HepG2 (cell line): ENCODE measurements around the gene AFG1L. TPM values are rescaled to one million over a fixed set of nuclear protein-coding genes. Genes with fewer than 3 reads are reported as not detected.

Source experiments
- EP300 ChIP-seq, 3 experiments: sonication (generic) in 1 of 3; formaldehyde crosslinking in 1 of 3; IDR thresholded peaks; 2 replicates each; pipeline versions ENCODE4 v1.5.1 to v1.6.1; 2011 to 2020; ENCODE audit warnings: low read depth in 2 of 3, low read length in 2 of 3, borderline replicate concordance in 1 of 3, improper control_type of control experiment in 1 of 3, mild to moderate bottlenecking in 1 of 3, missing genetic modification reagents in 1 of 3, moderate library complexity in 1 of 3
- FOXA1 ChIP-seq, 2 experiments: fragments of 450-650 bp in 1 of 2; sonication (generic) in 1 of 2; formaldehyde crosslinking in 1 of 2; IDR thresholded peaks; 2 replicates each; pipeline versions ENCODE4 v1.4.0 to v1.6.1; 2016 to 2020; ENCODE audit warnings: missing genetic modification reagents in 1 of 2
- FOXA3 ChIP-seq: IDR thresholded peaks from 2 replicates; pipeline ENCODE4 v1.6.1; 2016; ENCODE audit warnings: missing genetic modification reagents, missing compliant biosample characterization
- FOXK1 ChIP-seq: sonication (generic); formaldehyde crosslinking; IDR thresholded peaks from 2 replicates; pipeline ENCODE4 v1.4.0; 2020; ENCODE audit warnings: low read depth, missing genetic modification reagents, borderline replicate concordance
- HNF4G ChIP-seq, 2 experiments: sonication (generic) in 1 of 2; formaldehyde crosslinking in 1 of 2; IDR thresholded peaks; 2 replicates each; pipeline versions ENCODE4 v1.4.0 to v1.6.1; 2011 to 2020; ENCODE audit warnings: borderline replicate concordance in 2 of 2, low read depth in 2 of 2, mild to moderate bottlenecking in 2 of 2, low read length in 1 of 2, missing genetic modification reagents in 1 of 2, moderate library complexity in 1 of 2
- JUN ChIP-seq: sonication (generic); formaldehyde crosslinking; IDR thresholded peaks from 2 replicates; pipeline ENCODE4 v1.4.0; 2020; ENCODE audit warnings: mild to moderate bottlenecking, missing genetic modification reagents
- MXI1 ChIP-seq: IDR thresholded peaks from 3 replicates; pipeline ENCODE4 v1.6.1; 2012; ENCODE audit warnings: low read depth, low read length, inconsistent platforms, borderline replicate concordance
- NCOA2 ChIP-seq: sonication (generic); formaldehyde crosslinking; IDR thresholded peaks from 2 replicates; pipeline ENCODE4 v1.8.0; 2022; ENCODE audit warnings: inconsistent platforms
- NR2C2 ChIP-seq: sonication (generic); formaldehyde crosslinking; IDR thresholded peaks from 2 replicates; pipeline ENCODE4 v1.4.0; 2020; ENCODE audit warnings: missing genetic modification reagents, mild to moderate bottlenecking, moderate library complexity, borderline replicate concordance
- NR2F1 ChIP-seq, 2 experiments: fragments of 450-650 bp in 1 of 2; formaldehyde crosslinking in 1 of 2; IDR thresholded peaks; 2 replicates each; pipeline versions ENCODE4 v1.5.0 to v1.6.1; 2016 to 2020; ENCODE audit warnings: mild to moderate bottlenecking in 1 of 2, missing compliant biosample characterization in 1 of 2, missing genetic modification reagents in 1 of 2, moderate library complexity in 1 of 2
- NR2F2 ChIP-seq: IDR thresholded peaks from 2 replicates; pipeline ENCODE4 v1.6.1; 2012; ENCODE audit warnings: low read depth, inconsistent platforms, borderline replicate concordance
- NR2F6 ChIP-seq, 2 experiments: IDR thresholded peaks; 2 replicates each; pipeline ENCODE4 v1.6.1; 2016; ENCODE audit warnings: antibody characterized with exemption in 1 of 2, mild to moderate bottlenecking in 1 of 2
- PPARG ChIP-seq: conservative IDR thresholded peaks from 2 replicates; pipeline ENCODE4 v1.6.1; 2016; ENCODE audit warnings: missing biosample characterization, missing genetic modification reagents
- SIX1 ChIP-seq: sonication (generic); formaldehyde crosslinking; IDR thresholded peaks from 2 replicates; pipeline ENCODE4 v1.4.0; 2020; ENCODE audit warnings: missing genetic modification reagents, borderline replicate concordance
- ZKSCAN8 ChIP-seq: IDR thresholded peaks from 2 replicates; pipeline ENCODE4 v1.6.1; 2016; ENCODE audit warnings: borderline replicate concordance, missing genetic modification reagents, missing compliant biosample characterization
- ZNF441 ChIP-seq: sonication (generic); formaldehyde crosslinking; IDR thresholded peaks from 2 replicates; pipeline ENCODE4 v1.7.0; 2021; ENCODE audit warnings: missing genetic modification reagents, borderline replicate concordance
- polyA plus RNA-seq, 8 experiments: library from polyadenylated mRNA; depleted of rRNA in 3 of 8; stranded (reverse) in 7 of 8; unstranded in 1 of 8; fragments of >200 nt; fragmentation: Illumina TruSeq in 4 of 8; extraction: Trizol in 4 of 8; gene quantifications; 2 replicates each; pipeline versions ENCODE4 v1.2.1 to v1.2.3, GENCODE V29; 2011 to 2016; ENCODE audit warnings: low read depth in 4 of 8, missing spikeins in 1 of 8, mixed read lengths in 1 of 8; ENCODE audit not compliant: insufficient read depth in 1 of 8
- total RNA-seq, 5 experiments: library from RNA; depleted of rRNA; stranded (reverse); fragments of >200 nt; fragmentation: Illumina TruSeq; extraction: Trizol; gene quantifications; 2 replicates each; pipeline ENCODE4 v1.2.3, GENCODE V29; 2016; ENCODE audit warnings: low read depth in 1 of 5
- TF ChIP-seq, protein P1 (sequence below): sonication (generic); formaldehyde crosslinking; conservative IDR thresholded peaks from 2 replicates; pipeline ENCODE4 v1.4.0; 2020; ENCODE audit warnings: mild to moderate bottlenecking, missing genetic modification reagents, moderate library complexity
- TF ChIP-seq, protein P2 (sequence below): IDR thresholded peaks from 2 replicates; pipeline ENCODE4 v1.6.1; 2016; ENCODE audit warnings: mild to moderate bottlenecking
- TF ChIP-seq, protein P3 (sequence below): sonication (generic); formaldehyde crosslinking; IDR thresholded peaks from 2 replicates; pipeline ENCODE4 v1.5.0; 2020; ENCODE audit warnings: mild to moderate bottlenecking, missing genetic modification reagents, borderline replicate concordance

AFG1L gene
- total and polyA plus RNA-seq, 2 of the 13 experiments (the other 11 are each of a cell fraction or from before 2014, with no cell fraction given): 3.1 to 14.0 TPM

DNA sequence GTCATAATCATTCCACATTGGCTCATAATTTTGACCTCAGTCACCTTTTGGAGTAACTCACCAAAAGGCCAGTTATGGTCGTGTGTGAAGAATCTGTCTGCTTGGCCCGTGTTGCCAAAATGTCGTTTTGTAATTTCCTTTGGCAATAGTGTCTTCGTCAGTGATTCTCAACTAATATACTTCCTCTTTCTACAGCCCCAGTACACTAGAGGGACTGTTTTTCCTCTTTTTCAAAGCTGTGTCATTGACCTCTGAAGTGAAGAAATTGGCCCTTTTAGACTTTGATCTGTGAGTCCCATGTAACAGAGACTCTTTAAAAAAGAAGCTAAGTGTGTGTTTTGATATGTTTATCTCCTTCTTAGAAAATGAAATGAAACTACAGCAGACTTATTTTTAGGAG is 271.0 kb downstream of the AFG1L start (continued):
- TF ChIP-seq NR2F6 (IDR thresholded peaks at IDR 0.05) (peak; percentile 79), NR2F6 (CRISPR knock-in tag; IDR thresholded peaks at IDR 0.05) (peak; percentile 63), JUN (CRISPR knock-in tag) (no peak), NR2F1 (CRISPR knock-in tag; IDR thresholded peaks at IDR 0.05) (peak; percentile 55 to 63; a peak in 3 of 4 replicates), HNF4G (IDR thresholded peaks at IDR 0.05; ENCODE audit: borderline replicate concordance, low read depth, low read length) (peak; percentile 84), HNF4G (CRISPR knock-in tag; IDR thresholded peaks at IDR 0.05; ENCODE audit: borderline replicate concordance, low read depth) (peak; percentile 55; the same call in 1 of the 2 replicates), ZKSCAN8 (CRISPR knock-in tag) (no peak), FOXA3 (CRISPR knock-in tag) (peak; percentile 59), EP300 (IDR thresholded peaks at IDR 0.05; ENCODE audit: low read depth in 2 of 2, low read length in 2 of 2) (peak in 1 of 2 experiments; percentile 79; a peak in 2 of 4 replicates), EP300 (CRISPR knock-in tag; IDR thresholded peaks at IDR 0.05; ENCODE audit: borderline replicate concordance) (no peak), SIX1 (CRISPR knock-in tag) (0 out of 2 replicates have a peak, but pooled peaks have one; percentile 36), ZNF441 (CRISPR knock-in tag) (no peak), MXI1 (0 out of 3 replicates have a peak, but pooled peaks have one; percentile 2), FOXA1 (IDR thresholded peaks at IDR 0.05) (no peak), FOXA1 (CRISPR knock-in tag; IDR thresholded peaks at IDR 0.05) (0 out of 2 replicates have a peak, but pooled peaks have one; percentile 4), FOXK1 (CRISPR knock-in tag) (peak; percentile 49; the same call in 1 of the 2 replicates), NCOA2 (peak; percentile 69), NR2F2 (peak; percentile 72; the same call in 1 of the 2 replicates), PPARG (CRISPR knock-in tag) (peak; percentile 47; the same call in 1 of the 2 replicates), NR2C2 (peak; percentile 57)
- TF ChIP-seq, protein P1, sequence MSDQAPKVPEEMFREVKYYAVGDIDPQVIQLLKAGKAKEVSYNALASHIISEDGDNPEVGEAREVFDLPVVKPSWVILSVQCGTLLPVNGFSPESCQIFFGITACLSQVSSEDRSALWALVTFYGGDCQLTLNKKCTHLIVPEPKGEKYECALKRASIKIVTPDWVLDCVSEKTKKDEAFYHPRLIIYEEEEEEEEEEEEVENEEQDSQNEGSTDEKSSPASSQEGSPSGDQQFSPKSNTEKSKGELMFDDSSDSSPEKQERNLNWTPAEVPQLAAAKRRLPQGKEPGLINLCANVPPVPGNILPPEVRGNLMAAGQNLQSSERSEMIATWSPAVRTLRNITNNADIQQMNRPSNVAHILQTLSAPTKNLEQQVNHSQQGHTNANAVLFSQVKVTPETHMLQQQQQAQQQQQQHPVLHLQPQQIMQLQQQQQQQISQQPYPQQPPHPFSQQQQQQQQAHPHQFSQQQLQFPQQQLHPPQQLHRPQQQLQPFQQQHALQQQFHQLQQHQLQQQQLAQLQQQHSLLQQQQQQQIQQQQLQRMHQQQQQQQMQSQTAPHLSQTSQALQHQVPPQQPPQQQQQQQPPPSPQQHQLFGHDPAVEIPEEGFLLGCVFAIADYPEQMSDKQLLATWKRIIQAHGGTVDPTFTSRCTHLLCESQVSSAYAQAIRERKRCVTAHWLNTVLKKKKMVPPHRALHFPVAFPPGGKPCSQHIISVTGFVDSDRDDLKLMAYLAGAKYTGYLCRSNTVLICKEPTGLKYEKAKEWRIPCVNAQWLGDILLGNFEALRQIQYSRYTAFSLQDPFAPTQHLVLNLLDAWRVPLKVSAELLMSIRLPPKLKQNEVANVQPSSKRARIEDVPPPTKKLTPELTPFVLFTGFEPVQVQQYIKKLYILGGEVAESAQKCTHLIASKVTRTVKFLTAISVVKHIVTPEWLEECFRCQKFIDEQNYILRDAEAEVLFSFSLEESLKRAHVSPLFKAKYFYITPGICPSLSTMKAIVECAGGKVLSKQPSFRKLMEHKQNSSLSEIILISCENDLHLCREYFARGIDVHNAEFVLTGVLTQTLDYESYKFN (CRISPR knock-in tag): peak; percentile 72
- TF ChIP-seq, protein P2, sequence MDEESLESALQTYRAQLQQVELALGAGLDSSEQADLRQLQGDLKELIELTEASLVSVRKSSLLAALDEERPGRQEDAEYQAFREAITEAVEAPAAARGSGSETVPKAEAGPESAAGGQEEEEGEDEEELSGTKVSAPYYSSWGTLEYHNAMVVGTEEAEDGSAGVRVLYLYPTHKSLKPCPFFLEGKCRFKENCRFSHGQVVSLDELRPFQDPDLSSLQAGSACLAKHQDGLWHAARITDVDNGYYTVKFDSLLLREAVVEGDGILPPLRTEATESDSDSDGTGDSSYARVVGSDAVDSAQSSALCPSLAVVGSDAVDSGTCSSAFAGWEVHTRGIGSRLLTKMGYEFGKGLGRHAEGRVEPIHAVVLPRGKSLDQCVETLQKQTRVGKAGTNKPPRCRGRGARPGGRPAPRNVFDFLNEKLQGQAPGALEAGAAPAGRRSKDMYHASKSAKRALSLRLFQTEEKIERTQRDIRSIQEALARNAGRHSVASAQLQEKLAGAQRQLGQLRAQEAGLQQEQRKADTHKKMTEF (CRISPR knock-in tag): peak; percentile 70
- TF ChIP-seq, protein P3, sequence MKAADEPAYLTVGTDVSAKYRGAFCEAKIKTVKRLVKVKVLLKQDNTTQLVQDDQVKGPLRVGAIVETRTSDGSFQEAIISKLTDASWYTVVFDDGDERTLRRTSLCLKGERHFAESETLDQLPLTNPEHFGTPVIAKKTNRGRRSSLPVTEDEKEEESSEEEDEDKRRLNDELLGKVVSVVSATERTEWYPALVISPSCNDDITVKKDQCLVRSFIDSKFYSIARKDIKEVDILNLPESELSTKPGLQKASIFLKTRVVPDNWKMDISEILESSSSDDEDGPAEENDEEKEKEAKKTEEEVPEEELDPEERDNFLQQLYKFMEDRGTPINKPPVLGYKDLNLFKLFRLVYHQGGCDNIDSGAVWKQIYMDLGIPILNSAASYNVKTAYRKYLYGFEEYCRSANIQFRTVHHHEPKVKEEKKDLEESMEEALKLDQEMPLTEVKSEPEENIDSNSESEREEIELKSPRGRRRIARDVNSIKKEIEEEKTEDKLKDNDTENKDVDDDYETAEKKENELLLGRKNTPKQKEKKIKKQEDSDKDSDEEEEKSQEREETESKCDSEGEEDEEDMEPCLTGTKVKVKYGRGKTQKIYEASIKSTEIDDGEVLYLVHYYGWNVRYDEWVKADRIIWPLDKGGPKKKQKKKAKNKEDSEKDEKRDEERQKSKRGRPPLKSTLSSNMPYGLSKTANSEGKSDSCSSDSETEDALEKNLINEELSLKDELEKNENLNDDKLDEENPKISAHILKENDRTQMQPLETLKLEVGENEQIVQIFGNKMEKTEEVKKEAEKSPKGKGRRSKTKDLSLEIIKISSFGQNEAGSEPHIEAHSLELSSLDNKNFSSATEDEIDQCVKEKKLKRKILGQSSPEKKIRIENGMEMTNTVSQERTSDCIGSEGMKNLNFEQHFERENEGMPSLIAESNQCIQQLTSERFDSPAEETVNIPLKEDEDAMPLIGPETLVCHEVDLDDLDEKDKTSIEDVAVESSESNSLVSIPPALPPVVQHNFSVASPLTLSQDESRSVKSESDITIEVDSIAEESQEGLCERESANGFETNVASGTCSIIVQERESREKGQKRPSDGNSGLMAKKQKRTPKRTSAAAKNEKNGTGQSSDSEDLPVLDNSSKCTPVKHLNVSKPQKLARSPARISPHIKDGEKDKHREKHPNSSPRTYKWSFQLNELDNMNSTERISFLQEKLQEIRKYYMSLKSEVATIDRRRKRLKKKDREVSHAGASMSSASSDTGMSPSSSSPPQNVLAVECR (CRISPR knock-in tag): peak; percentile 23; the same call in 1 of the 2 replicates
